HL-60 (cell line): ENCODE measurements around the gene TMEM141.

Source experiments
- CTCF ChIP-seq: IDR thresholded peaks from one replicate; pipeline ENCODE4 v1.5.1; 2011; ENCODE audit warnings: low read length, control low read depth, inconsistent platforms; ENCODE audit not compliant: insufficient read depth
- GABPA ChIP-seq: IDR thresholded peaks from 2 replicates; pipeline ENCODE4 v1.6.1; 2012; ENCODE audit warnings: low read depth
- POLR2AphosphoS5 ChIP-seq: IDR thresholded peaks from 2 replicates; pipeline ENCODE4 v1.6.1; 2012; ENCODE audit warnings: low read depth
- SPI1 ChIP-seq: IDR thresholded peaks from 2 replicates; pipeline ENCODE4 v1.6.1; 2012; ENCODE audit warnings: low read depth, mild to moderate bottlenecking, borderline replicate concordance
- TF ChIP-seq, protein P1 (sequence below): IDR thresholded peaks from 2 replicates; pipeline ENCODE4 v1.6.1; 2012; ENCODE audit warnings: low read depth; ENCODE audit not compliant: insufficient replicate concordance

DNA sequence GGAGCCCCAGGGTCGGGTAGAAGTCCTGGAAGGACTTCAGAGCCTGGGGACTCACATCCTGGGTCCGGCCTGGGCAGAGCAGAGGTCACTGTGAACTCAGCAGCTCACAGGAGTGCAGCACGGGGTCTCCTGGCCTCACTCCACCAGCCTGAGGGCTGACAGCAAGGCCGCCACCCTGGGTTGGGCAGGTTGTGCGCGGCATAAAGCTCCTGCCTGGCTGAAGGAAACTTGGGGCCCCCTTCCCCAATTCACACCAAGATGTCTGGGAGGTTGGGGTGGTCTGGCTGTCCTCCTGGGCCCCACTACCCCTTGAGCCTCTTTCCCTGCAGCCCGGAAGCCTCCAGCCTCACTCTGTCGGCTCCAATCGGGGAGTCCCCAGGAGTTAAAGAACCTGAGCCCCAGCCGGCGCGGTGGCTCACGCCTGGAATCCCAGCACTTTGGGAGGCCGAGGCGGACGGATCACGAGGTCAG is 28.9 kb upstream of the TMEM141 start:
- TF ChIP-seq GABPA (no peak), POLR2AphosphoS5 (no peak), CTCF (no peak), SPI1 (no peak)
- TF ChIP-seq, protein P1, sequence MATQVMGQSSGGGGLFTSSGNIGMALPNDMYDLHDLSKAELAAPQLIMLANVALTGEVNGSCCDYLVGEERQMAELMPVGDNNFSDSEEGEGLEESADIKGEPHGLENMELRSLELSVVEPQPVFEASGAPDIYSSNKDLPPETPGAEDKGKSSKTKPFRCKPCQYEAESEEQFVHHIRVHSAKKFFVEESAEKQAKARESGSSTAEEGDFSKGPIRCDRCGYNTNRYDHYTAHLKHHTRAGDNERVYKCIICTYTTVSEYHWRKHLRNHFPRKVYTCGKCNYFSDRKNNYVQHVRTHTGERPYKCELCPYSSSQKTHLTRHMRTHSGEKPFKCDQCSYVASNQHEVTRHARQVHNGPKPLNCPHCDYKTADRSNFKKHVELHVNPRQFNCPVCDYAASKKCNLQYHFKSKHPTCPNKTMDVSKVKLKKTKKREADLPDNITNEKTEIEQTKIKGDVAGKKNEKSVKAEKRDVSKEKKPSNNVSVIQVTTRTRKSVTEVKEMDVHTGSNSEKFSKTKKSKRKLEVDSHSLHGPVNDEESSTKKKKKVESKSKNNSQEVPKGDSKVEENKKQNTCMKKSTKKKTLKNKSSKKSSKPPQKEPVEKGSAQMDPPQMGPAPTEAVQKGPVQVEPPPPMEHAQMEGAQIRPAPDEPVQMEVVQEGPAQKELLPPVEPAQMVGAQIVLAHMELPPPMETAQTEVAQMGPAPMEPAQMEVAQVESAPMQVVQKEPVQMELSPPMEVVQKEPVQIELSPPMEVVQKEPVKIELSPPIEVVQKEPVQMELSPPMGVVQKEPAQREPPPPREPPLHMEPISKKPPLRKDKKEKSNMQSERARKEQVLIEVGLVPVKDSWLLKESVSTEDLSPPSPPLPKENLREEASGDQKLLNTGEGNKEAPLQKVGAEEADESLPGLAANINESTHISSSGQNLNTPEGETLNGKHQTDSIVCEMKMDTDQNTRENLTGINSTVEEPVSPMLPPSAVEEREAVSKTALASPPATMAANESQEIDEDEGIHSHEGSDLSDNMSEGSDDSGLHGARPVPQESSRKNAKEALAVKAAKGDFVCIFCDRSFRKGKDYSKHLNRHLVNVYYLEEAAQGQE, result no peak
